ENCODE results near the gene IGHMBP2. TPM values are rescaled to one million over a fixed set of nuclear protein-coding genes. Genes with fewer than 3 reads are reported as not detected.

IGHMBP2 gene
- total RNA-seq, 4 donors from 2014 or later, result 10.2 to 18.4 (median 11.7) TPM

GRCh38 chr11:68980776-68981065 is 77.0 kb downstream of the IGHMBP2 start, which contains the start of gene MRGPRD:
Gene MRGPRD, minus strand, starts transcription at chr11:68980986. Its CDS starts 0 bp downstream, at chr11:68980986.
- Histone ChIP-seq H3K9me3 (no peaks in the 10 kb centered on the region), H3K4me1 (no peaks in the 10 kb centered on the region), H3K4me3 (replicated peaks in 1 of 3) (no peak within 1 kb of the TSS), H3K36me3 (no peaks in the 10 kb centered on the region), H3K27ac (no peak within 1 kb of the TSS), H3K27me3 (no peaks in the 10 kb centered on the region)
- intact Hi-C loops (cut with DNase I), result no loop called here
- 78 to 82% methylated on average over 3 to 5 of the region's 8 CpGs for WGBS, 2 donors
- DNase-seq, result no peak
- TF ChIP-seq POLR2A (IDR thresholded peaks at IDR 0.05) (no peak), CTCF (IDR thresholded peaks at IDR 0.05) (no peak)

GRCh38 chr11:68982134-68982533 is 78.4 kb downstream of the IGHMBP2 start:
- H3K9me3 ChIP-seq, result no peaks in the 10 kb centered on the region
- intact Hi-C loops (cut with DNase I), result no loop called here
- WGBS, 2 donors, result 86 to 95% methylated on average over 2 of the region's 2 CpGs
- no peak overlapping the region for H3K4me3 ChIP-seq (replicated peaks in 1 of 3)
- H3K36me3 ChIP-seq, result no peaks in the 10 kb centered on the region
- no peaks in the 10 kb centered on the region for H3K27me3 ChIP-seq
- H3K27ac ChIP-seq, result no peak overlapping the region
- no peaks in the 10 kb centered on the region for H3K4me1 ChIP-seq
- no peak for DNase-seq
- TF ChIP-seq POLR2A (IDR thresholded peaks at IDR 0.05), result no peak
- no peak for TF ChIP-seq CTCF (IDR thresholded peaks at IDR 0.05)

- Histone ChIP-seq H3K27ac (no peak overlapping the region), H3K27me3 (no peaks in the 10 kb centered on the region), H3K4me1 (no peaks in the 10 kb centered on the region), H3K4me3 (replicated peaks in 1 of 3) (no peak overlapping the region), H3K9me3 (no peaks in the 10 kb centered on the region), H3K36me3 (no peaks in the 10 kb centered on the region)
- TF ChIP-seq CTCF (IDR thresholded peaks at IDR 0.05), result no peak
- WGBS, 2 donors, result 93 to 94% methylated on average over 6 of the region's 6 CpGs
- no peak for DNase-seq
- intact Hi-C loops (cut with DNase I), result no loop called here
Measured at GRCh38 chr11:68983801-68984200, 80.1 kb downstream of the IGHMBP2 start.

- no peaks in the 10 kb centered on the region for H3K27me3 ChIP-seq
- no peaks in the 10 kb centered on the region for H3K9me3 ChIP-seq
- no peaks in the 10 kb centered on the region for H3K36me3 ChIP-seq
- no peaks in the 10 kb centered on the region for H3K4me1 ChIP-seq
- no peak for DNase-seq
- no peak overlapping the region for H3K4me3 ChIP-seq (replicated peaks in 1 of 3)
- intact Hi-C loops (cut with DNase I), result no loop called here
- H3K27ac ChIP-seq, result no peak overlapping the region
- TF ChIP-seq CTCF (IDR thresholded peaks at IDR 0.05) (no peak), POLR2A (IDR thresholded peaks at IDR 0.05) (no peak)
Measured at GRCh38 chr11:68987211-68987610, 83.5 kb downstream of the IGHMBP2 start.

GRCh38 chr11:68988491-68988890 is 84.8 kb downstream of the IGHMBP2 start:
- Histone ChIP-seq H3K4me3 (replicated peaks in 1 of 3) (no peak overlapping the region), H3K4me1 (no peaks in the 10 kb centered on the region), H3K27me3 (no peaks in the 10 kb centered on the region), H3K9me3 (no peaks in the 10 kb centered on the region), H3K27ac (no peak overlapping the region), H3K36me3 (no peaks in the 10 kb centered on the region)
- intact Hi-C loops (cut with DNase I), result no loop called here
- no peak for DNase-seq
- TF ChIP-seq CTCF (IDR thresholded peaks at IDR 0.05) (no peak), POLR2A (IDR thresholded peaks at IDR 0.05) (no peak)

Other genes with a start within 250 kb of the IGHMBP2 start
- 1 to 10 TPM in 1 of 4 donors, not detected in 3; 3.1 TPM for gene GAL, start 219.3 kb upstream of the IGHMBP2 start, total RNA-seq
- 10 to 100 TPM in 1 of 4 donors, 1 to 10 TPM in 3; 2.1 to 10.6 (median 5.8) TPM for gene TESMIN, start 152.4 kb upstream of the IGHMBP2 start, total RNA-seq
- gene CPT1A, start 62.0 kb upstream of the IGHMBP2 start, total RNA-seq, result 10 to 100 TPM; 29.9 to 58.0 (median 43.8) TPM
- 10 to 100 TPM; 24.0 to 86.6 (median 65.6) TPM for gene MRPL21, start 59 bp upstream of the IGHMBP2 start, total RNA-seq
- not detected for gene MRGPRD, start 77.1 kb downstream of the IGHMBP2 start, total RNA-seq
- gene MRGPRF, start 109.4 kb downstream of the IGHMBP2 start, total RNA-seq, result 1 to 10 TPM; 5.0 to 7.6 (median 6.6) TPM
- gene TPCN2, start 145.0 kb downstream of the IGHMBP2 start, total RNA-seq, result 10 to 100 TPM; 10.5 to 30.4 (median 13.7) TPM